Sigmoid colon (tissue), 7 donors: Measurements from ENCODE around the gene AKIP1. TPM values are rescaled to one million over a fixed set of nuclear protein-coding genes. Genes with fewer than 3 reads are reported as not detected.

Experiments
- DNase-seq: peaks from one replicate; pipeline ENCODE4 v3.0.0-alpha.2; 2019
- H3K27ac ChIP-seq, 4 donors: fragments of 200-600 bp; sonication (generic); one replicate each; pipeline ENCODE4 v1.5.1; 2016 to 2019; ENCODE audit warnings: mild to moderate bottlenecking in 1 of 4
- H3K27me3 ChIP-seq, 3 donors: fragments of 200-600 bp; sonication (generic); one replicate each; pipeline ENCODE4 v1.5.1; 2019; ENCODE audit warnings: mild to moderate bottlenecking in 1 of 3
- H3K36me3 ChIP-seq, 4 donors: fragments of 200-600 bp; sonication (generic); one replicate each; pipeline ENCODE4 v1.5.1; 2016 to 2019
- H3K4me1 ChIP-seq, 4 donors: fragments of 200-600 bp; sonication (generic); one replicate each; pipeline ENCODE4 v1.5.1; 2017 to 2019
- H3K4me3 ChIP-seq, 4 donors: fragments of 200-600 bp; sonication (generic); one replicate each; pipeline ENCODE4 v1.5.1; 2017 to 2019; ENCODE audit warnings: mild to moderate bottlenecking in 2 of 4, moderate library complexity in 1 of 4
- H3K9me3 ChIP-seq, 4 donors: fragments of 200-600 bp in 3 of 4; sonication (generic) in 3 of 4; one replicate each; pipeline versions ENCODE4 v1.5.1 to v1.6.1; 2013 to 2019
- EP300 ChIP-seq, 4 donors: sonication (generic); formaldehyde crosslinking; IDR thresholded peaks; one replicate each; pipeline ENCODE4 v1.6.1; 2017; ENCODE audit warnings: antibody characterized with exemption in 4 of 4
- POLR2A ChIP-seq, 2 donors: fragments of 450-650 bp; IDR thresholded peaks; one replicate each; pipeline ENCODE4 v1.6.1; 2016; ENCODE audit warnings: antibody characterized with exemption in 2 of 2, mild to moderate bottlenecking in 2 of 2, moderate library complexity in 2 of 2
- POLR2AphosphoS5 ChIP-seq, 4 donors: sonication (generic); formaldehyde crosslinking; IDR thresholded peaks; one replicate each; pipeline ENCODE4 v1.6.1; 2017; ENCODE audit warnings: antibody characterized with exemption in 4 of 4
- WGBS, 2 donors: extraction: QIAGEN DNeasy Blood & Tissue Kit; methylation state at CpG; one replicate each; pipeline ENCODE4 v1.1.7; 2013; 5-methylcytosine and 5-hydroxymethylcytosine counted together
- intact Hi-C: fragments of 100-400 bp; cut with DNase I; formaldehyde crosslinking; loops from one replicate; pipeline ENCODE4 v1.15.1; 2023
- polyA plus RNA-seq, 3 donors: library from polyadenylated mRNA; stranded (reverse); fragments of 200-250 nt; gene quantifications; one replicate each; pipeline ENCODE4 v1.2.3, GENCODE V29; 2013
- total RNA-seq, 4 donors: library from RNA; depleted of rRNA; stranded (reverse); fragments of >200 nt; gene quantifications; one replicate each; pipeline ENCODE4 v1.1.0, GENCODE V29; 2016
- TF ChIP-seq, protein P1 (sequence below), 4 experiments: fragments of 450-650 bp in 3 of 4; fragments of 200-600 bp in 1 of 4; IDR thresholded peaks; one replicate each; pipeline ENCODE4 v1.5.1; 2016 to 2019; ENCODE audit warnings: antibody characterized with exemption in 4 of 4, mild to moderate bottlenecking in 3 of 4, moderate library complexity in 2 of 4
- donor health status: healthy with polysubstance abuse.
- donor health status: Bipolar disorder and iron deficiency.
- donor health status: healthy.

AKIP1 gene
- total and polyA plus RNA-seq, 7 donors: 18.0 to 33.2 (median 21.6) TPM

DNA sequence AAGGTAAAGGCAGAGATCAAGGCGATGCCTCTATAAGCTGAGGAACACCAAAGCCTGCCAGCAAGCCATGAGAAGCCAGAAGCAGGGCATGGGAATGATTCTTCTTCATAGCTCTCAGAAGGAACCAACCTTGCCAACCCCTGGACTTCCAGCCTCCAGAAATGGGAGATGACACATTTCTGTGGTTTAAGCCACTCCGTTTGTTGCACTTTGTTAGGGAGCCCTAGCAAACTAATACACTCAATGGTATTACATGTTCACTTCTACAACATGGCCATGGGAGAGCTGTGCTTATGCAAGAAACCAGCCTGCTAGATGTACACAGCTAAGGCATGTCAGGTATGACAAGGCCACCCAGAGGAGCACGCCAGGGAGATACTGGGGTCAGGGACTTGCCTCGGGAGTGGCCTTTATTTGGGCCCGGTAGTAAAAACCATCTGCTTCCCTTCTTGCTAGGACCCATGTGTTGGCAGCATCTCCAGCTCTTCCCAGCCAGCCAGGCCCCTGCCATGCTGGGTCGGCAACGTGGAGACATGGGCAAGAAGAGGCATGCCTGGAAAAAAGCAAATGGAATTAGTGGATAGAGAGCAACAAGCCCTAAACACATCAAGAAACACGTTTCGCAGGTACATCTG lies 18.1 kb downstream of the AKIP1 start:
- intact Hi-C loops: no loop called here
- no peaks in the 10 kb centered on the region for H3K27me3 ChIP-seq
- TF ChIP-seq, protein P1, sequence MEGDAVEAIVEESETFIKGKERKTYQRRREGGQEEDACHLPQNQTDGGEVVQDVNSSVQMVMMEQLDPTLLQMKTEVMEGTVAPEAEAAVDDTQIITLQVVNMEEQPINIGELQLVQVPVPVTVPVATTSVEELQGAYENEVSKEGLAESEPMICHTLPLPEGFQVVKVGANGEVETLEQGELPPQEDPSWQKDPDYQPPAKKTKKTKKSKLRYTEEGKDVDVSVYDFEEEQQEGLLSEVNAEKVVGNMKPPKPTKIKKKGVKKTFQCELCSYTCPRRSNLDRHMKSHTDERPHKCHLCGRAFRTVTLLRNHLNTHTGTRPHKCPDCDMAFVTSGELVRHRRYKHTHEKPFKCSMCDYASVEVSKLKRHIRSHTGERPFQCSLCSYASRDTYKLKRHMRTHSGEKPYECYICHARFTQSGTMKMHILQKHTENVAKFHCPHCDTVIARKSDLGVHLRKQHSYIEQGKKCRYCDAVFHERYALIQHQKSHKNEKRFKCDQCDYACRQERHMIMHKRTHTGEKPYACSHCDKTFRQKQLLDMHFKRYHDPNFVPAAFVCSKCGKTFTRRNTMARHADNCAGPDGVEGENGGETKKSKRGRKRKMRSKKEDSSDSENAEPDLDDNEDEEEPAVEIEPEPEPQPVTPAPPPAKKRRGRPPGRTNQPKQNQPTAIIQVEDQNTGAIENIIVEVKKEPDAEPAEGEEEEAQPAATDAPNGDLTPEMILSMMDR (IDR thresholded peaks at IDR 0.05): no peak
- TF ChIP-seq EP300 (IDR thresholded peaks at IDR 0.05): no peak
- no peak for TF ChIP-seq POLR2A (IDR thresholded peaks at IDR 0.05)
- TF ChIP-seq POLR2AphosphoS5 (IDR thresholded peaks at IDR 0.05): no peak
- no peak overlapping the region for H3K27ac ChIP-seq
- 85 to 92% methylated on average over 9 of the region's 9 CpGs for WGBS, 2 donors
- no peak overlapping the region for H3K4me3 ChIP-seq
- DNase-seq: no peak
- H3K36me3 ChIP-seq: peaks cover 0 to 6% (median 0%) of the 10 kb centered on the region in 4 donors
- H3K9me3 ChIP-seq: no peaks in the 10 kb centered on the region
- H3K4me1 ChIP-seq: no peaks in the 10 kb centered on the region

DNA sequence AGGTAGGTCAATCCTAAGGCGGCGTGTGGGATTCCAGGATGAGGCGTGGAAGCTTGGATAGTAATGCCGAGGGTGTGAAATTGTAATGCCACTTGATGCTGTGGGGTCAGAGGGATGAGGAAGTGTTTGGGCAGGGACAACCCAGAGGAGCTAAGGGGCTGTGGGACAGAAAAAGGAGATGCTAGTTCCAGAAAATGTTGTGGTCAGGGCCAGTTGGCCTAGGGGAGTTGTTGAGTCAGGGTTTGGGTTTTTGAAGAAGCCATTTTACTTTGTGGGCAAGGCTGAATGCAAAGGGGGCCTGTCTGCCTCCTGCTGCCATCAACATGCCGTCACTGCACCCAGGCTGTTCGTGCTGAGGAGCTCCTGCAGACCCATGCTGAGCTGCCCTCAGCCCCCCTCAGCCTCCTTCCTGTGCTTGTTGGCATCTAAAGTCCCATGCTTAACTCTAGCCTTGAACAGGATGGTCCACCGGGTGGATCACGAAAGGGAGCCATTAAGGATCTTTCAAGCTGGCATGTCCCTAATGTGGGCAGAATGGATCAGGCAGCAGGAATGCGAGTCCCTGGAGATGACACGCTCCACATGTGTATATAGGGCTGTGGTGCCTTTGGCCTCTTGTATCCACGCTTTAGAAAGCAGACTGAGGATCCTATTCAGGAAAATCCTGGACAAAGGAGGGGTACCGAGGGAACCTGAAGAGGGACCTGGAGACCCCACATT lies 19.6 kb downstream of the AKIP1 start:
- intact Hi-C loops: no loop called here
- DNase-seq: no peak
- Histone ChIP-seq H3K36me3 (no peaks in the 10 kb centered on the region), H3K9me3 (no peaks in the 10 kb centered on the region), H3K4me3 (no peak overlapping the region), H3K4me1 (no peaks in the 10 kb centered on the region), H3K27me3 (no peaks in the 10 kb centered on the region), H3K27ac (no peak overlapping the region)
- WGBS, 2 donors: 93 to 94% methylated on average over 12 of the region's 12 CpGs
- TF ChIP-seq EP300 (IDR thresholded peaks at IDR 0.05): no peak
- no peak for TF ChIP-seq POLR2AphosphoS5 (IDR thresholded peaks at IDR 0.05)
- TF ChIP-seq, protein P1 (IDR thresholded peaks at IDR 0.05): no peak
- TF ChIP-seq POLR2A (IDR thresholded peaks at IDR 0.05): no peak

DNA sequence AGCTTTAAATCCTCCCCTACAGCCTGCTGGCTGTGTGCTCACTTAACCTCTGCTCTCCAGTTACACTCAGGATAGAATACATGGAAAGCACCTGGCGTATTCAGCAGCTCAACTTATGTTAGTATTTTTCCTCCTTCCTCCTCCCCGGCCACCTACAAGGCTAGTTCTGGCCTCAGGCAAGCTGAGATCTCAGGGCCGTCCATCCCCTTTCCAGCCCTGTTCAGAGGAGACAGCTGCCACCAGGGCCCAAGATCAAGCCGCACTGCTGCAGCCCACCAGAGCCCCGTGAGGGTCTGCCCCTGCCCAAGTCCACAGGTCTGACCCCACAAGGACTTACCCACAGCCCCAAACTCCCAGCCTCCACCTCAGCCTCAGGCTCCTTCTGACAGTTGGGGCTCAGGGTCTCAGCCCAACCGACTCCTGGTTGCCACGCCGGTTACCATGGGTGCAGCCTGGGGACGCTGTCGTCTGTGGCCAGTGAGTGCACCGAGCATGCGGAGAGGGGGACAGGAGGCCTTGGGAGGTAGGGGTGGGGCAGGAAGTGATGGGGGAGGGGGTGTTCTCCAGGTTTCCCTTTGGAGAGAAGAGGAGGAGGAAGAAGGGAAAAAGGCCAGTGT lies 21.7 kb downstream of the AKIP1 start, which contains the start of gene C11orf16:
Gene C11orf16 (minus strand): TSS at position 384 of the 617 bp plus-strand sequence. CDS start 639 bp downstream, outside the sequence.
- intact Hi-C loops: no loop called here
- Histone ChIP-seq H3K9me3 (no peaks in the 10 kb centered on the region), H3K36me3 (no peaks in the 10 kb centered on the region), H3K4me1 (no peaks in the 10 kb centered on the region), H3K27me3 (no peaks in the 10 kb centered on the region), H3K4me3 (no peak within 1 kb of the TSS), H3K27ac (no peak within 1 kb of the TSS)
- TF ChIP-seq POLR2AphosphoS5 (IDR thresholded peaks at IDR 0.05) (no peak), POLR2A (IDR thresholded peaks at IDR 0.05) (no peak), EP300 (IDR thresholded peaks at IDR 0.05) (no peak)
- 73 to 81% methylated on average over 12 of the region's 12 CpGs for WGBS, 2 donors
- DNase-seq: no peak

DNA sequence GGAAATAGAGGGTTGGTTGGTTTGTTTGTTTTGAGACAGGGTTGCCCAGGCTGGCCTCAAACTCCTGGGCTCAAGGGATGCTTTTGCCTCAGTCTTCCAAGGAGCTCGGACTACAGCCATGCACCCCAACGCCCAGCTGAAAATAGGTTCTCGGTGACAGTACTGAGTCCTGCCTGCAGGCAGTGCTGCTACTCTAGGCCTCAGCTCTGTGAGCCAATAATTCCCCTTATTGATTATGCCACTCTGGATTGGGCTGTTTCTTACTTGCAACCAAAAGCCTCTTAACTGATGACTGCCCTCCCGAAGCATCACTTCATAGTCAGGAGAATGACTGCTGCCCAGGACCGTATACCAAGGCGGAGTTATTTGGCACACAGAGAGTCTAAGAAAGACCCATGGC lies 22.9 kb downstream of the AKIP1 start:
- no peaks in the 10 kb centered on the region for H3K9me3 ChIP-seq
- no peaks in the 10 kb centered on the region for H3K4me1 ChIP-seq
- TF ChIP-seq POLR2A (IDR thresholded peaks at IDR 0.05) (no peak), POLR2AphosphoS5 (IDR thresholded peaks at IDR 0.05) (no peak), EP300 (IDR thresholded peaks at IDR 0.05) (no peak)
- TF ChIP-seq, protein P1 (IDR thresholded peaks at IDR 0.05): no peak
- DNase-seq: no peak
- H3K27me3 ChIP-seq: no peaks in the 10 kb centered on the region
- WGBS, 2 donors: 82 to 91% methylated on average over 6 of the region's 6 CpGs
- intact Hi-C loops: no loop called here
- no peak overlapping the region for H3K27ac ChIP-seq
- no peaks in the 10 kb centered on the region for H3K36me3 ChIP-seq
- H3K4me3 ChIP-seq: no peak overlapping the region
